NCI-H748 (cell line): ENCODE measurements around the gene AGMO.
A peak's percentile ranks its signal among the peaks of the same experiment; 100 is the strongest.

Experiments used
- DNase-seq: peaks from one replicate; lab custom pipeline; 2025; ENCODE audit not compliant: unreplicated experiment; lab: John Stamatoyannopoulos, UW

Gene AGMO

DNA sequence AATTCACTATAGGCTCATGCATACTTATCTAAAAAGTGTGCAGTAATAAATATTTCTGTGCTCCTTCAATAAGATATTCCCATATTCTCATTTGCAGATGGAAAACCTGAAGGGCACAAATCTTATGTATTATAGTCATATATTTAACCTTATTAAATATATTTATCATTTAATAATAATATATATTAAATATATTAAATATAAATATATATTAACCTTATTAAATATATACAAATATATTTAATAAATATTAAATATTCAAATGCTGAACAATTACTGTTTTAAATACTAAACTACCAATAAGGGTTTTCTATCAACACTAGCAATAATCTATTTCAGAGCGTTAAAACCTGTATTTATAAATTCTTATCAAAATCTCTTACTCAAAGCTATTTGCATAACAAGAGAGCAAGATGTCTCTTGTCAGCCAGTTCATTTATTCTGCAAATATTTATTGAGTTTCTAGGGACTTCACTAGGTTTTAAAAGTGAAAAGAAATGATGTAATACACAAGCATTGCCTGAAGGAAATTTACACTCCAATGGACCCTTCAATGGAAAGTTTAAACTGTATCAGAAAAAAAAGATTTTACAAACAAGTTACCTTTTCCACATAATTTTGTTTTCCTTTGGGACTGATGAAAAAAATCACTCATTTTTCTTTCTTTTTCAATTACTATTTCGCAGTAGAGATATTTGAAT is 159.2 kb downstream of the AGMO start:
- DNase-seq = peak; percentile 25

GRCh38 chr7:15400440-15400839 is 161.4 kb downstream of the AGMO start:
- DNase-seq = peak; percentile 18

DNA sequence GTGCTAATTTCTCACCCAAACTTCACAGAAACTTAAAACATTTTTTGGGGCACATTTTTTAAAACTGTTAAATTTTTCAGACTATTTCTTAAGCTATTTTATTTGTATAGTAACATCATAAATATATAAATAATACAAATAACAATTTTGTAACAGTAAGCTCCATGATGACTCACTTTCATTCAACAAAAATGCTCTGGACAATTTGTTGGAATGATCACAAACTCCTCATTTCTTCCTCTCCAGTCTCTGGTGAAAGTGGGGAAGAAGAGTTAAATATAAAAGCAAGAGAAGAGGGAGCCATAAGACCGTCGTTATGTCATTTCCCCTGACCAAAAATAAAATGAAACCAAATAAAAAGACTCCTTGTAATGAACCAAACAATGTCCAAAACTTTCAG is 162.4 kb downstream of the AGMO start:
- peak; percentile 18 for DNase-seq

- peak; percentile 51 for DNase-seq
These were observed 163.7 kb downstream of the AGMO start for GRCh38 chr7:15397922-15398760.

DNA sequence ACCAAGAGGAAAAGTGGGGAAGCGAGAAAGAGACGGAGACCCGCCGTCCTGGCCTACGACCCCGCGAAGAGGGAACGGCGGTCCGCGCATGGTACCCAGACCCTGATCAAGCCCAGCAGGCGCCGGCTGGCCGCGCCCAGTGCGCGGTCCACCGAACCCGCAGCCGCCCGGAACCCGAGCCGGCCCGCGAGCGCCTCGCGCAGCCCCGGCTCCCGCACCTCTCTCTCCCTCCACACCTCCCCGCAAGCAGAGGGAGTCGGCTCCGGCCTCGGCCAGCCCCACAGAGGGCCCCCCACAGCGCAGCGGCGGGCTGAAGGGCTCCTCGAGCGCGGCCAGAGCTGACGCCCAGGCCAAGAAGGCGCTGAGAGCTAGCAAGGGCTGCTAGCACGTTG is 164.7 kb downstream of the AGMO start:
- no peak for DNase-seq

- DNase-seq = peak; percentile 84
These were observed 165.3 kb downstream of the AGMO start for GRCh38 chr7:15396210-15397158.

- DNase-seq = peak; percentile 12
These were observed 172.7 kb downstream of the AGMO start for GRCh38 chr7:15389073-15389472.

GRCh38 chr7:15378494-15379145 is 183.2 kb downstream of the AGMO start:
- no peak for DNase-seq

GRCh38 chr7:15376600-15376999 is 185.2 kb downstream of the AGMO start:
- DNase-seq = no peak

DNA sequence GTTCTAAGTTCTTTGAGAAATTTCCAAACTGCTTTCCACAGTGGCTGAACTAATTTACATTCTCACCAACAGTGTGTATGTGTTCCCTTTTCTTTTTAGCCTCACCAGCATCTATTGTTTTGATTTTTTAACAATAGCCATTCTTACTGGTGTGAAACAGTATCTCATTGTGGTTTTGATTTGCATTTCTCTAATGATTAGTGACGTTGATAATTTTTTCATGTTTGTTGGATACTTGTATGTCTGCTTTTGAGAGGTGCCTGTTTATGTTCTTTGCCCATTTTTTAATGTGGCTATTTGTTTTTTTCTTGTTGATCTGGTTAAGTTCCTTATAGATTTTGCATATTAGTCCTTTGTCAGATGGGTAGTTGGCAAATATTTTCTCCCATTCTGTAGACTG is 191.4 kb downstream of the AGMO start:
- DNase-seq = no peak

- DNase-seq = no peak
These were observed 193.2 kb downstream of the AGMO start for GRCh38 chr7:15368653-15369052.

GRCh38 chr7:15367897-15368296 is 193.9 kb downstream of the AGMO start:
- no peak for DNase-seq

GRCh38 chr7:15358112-15358511 is 203.7 kb downstream of the AGMO start:
- DNase-seq = no peak

DNA sequence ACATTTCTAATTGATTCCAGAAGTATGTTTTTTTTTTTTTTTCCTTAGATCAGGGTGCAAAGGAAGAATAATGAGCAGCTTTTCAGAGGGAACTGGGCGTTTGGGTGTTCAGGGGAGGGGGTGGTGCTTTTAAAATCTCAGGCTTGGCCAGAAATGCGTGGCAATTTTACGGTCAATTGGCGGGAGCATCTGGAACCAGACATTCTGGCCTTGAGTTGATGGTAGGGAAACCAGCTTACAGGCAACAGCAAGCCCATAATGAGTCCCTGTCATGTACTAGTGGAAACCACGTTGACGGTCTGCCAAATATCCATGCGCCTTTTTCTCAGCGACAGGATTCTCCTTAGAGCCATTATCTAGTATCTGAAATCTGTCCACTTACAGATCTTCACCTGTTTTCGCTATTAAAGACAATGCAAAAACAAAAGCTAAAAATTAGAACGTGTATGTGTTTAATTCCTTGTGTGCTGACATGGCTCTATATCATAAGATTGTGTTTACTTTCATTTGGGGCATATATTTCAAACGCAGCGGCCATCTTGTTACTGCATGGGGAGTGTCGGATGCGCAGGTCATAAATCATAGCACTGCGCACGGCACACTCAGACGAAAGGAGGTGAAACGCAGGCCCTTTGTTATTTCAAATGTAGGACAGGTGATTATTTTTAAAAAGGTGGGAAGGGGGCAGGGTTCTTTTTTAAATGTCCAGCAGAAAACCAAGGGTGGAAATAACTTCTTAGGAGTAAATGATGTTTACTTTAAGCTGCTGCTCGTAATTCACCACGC is 209.2 kb downstream of the AGMO start:
- no peak for DNase-seq

- DNase-seq = no peak
These were observed 216.6 kb downstream of the AGMO start for GRCh38 chr7:15345216-15345615.

GRCh38 chr7:15341817-15342216 is 220.0 kb downstream of the AGMO start:
- no peak for DNase-seq

GRCh38 chr7:15336146-15336545 is 225.7 kb downstream of the AGMO start:
- DNase-seq = no peak

DNA sequence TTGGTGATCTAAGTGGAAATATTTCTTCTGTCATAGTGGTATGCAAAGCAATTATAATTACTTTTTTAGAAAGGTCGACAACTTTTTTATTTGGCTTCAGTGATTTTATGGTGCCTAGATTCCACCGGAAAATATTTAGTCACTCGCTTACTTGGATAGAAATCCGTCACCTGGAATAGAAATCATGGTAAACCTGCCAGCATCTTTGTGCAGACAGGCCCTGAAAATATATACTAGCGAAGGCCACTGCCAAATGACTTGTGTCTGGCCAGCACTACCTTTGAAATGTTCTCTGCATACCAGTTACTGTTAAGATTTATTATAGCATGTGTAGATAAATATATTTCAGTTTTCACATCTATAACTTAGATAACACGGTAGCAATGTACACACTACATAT is 226.4 kb downstream of the AGMO start:
- DNase-seq = peak; percentile 18

- DNase-seq = peak; percentile 98
These were observed 227.1 kb downstream of the AGMO start for GRCh38 chr7:15334536-15335263.
